Measurements from ENCODE around the gene NFATC2. TPM values are rescaled to one million over a fixed set of nuclear protein-coding genes. Genes with fewer than 3 reads are reported as not detected.
A peak's percentile ranks its signal among the peaks of the same experiment; 100 is the strongest.
"Not testable (repeated sequence)": the region's sequence is repeated elsewhere in the genome, so short reads cannot be mapped to it uniquely, and the experiment has no call there.

The NFATC2 gene
- total and polyA plus RNA-seq, 8 donors, result 1.5 to 8.3 (median 4.3) TPM

- intact Hi-C loops (cut with DNase I), result no loop called here
- Histone ChIP-seq H3K27me3 (no peaks in the 10 kb centered on the region), H3K27ac (peak overlapping the region; percentile 76 to 86 (median 77)), H3K4me3 (peak overlapping the region; percentile 56 to 67 (median 66)), H3K9me3 (no peaks in the 10 kb centered on the region), H3K4me1 (peaks cover 5 to 17% (median 12%) of the 10 kb centered on the region in 3 donors), H3K36me3 (no peaks in the 10 kb centered on the region)
- peak in 2 of 4 donors; percentile 8 to 13 for TF ChIP-seq CTCF (IDR thresholded peaks at IDR 0.05)
- DNase-seq (peak; percentile 51 to 80 (median 58)), FAIRE-seq (no peak), ATAC-seq (peak; percentile 28 to 61 (median 53))
- 5 to 6% methylated on average over 20 to 29 of the region's 29 CpGs for WGBS, 2 donors
These were observed 417 bp downstream of the NFATC2 start for GRCh38 chr20:51542033-51542570.

DNA sequence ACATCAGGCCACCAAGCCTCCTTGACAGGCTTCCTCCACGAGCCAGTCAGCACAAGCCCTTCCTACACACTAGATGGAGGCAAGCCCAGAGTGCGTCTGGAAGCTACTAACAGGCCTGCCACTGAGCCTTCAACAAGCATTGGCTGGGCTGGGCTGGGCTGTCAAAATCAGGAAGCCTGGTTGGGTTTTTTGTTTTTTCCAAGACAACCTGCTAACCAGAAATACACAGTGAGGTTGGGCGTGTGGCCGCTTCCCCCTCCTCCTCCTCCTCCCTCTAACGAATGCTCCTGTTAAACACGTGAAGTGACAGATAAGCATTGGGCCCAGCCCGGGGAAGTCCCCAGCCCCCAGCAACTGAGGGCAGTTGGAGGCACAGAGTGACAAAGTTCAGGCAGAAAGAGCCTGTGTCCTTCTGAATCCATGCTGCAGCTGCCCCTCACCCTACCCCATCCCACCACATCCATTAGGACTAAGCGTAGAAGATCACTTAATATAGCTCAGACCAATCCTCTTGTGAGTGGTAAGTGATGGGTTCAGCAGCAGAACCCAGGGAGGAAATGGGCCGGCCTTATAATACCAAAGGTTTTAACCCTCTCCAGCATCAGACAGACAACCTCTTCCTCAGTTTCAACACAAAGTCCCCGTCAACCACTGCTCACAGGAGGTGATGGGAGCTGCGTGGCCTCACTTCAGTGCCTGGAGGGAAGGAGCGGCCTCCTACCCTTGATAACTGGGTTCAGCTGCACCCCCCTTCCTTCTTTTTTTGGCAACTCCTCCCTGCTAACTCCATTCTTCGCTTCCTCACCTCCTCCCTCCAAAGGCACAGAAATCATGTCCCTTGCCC is 1.1 kb downstream of the NFATC2 start:
- no peaks in the 10 kb centered on the region for H3K27me3 ChIP-seq
- H3K27ac ChIP-seq, result peak overlapping the region; percentile 76 to 86 (median 77)
- FAIRE-seq, result no peak
- ATAC-seq, result peak; percentile 81 to 87 (median 82)
- peak overlapping the region; percentile 56 to 67 (median 66) for H3K4me3 ChIP-seq
- intact Hi-C loops (cut with DNase I), result no loop called here
- no peaks in the 10 kb centered on the region for H3K9me3 ChIP-seq
- peaks cover 6 to 18% (median 12%) of the 10 kb centered on the region in 3 donors for H3K4me1 ChIP-seq
- DNase-seq, result peak; percentile 73 to 91 (median 85)
- TF ChIP-seq CTCF (IDR thresholded peaks at IDR 0.05), result no peak
- H3K36me3 ChIP-seq, result no peaks in the 10 kb centered on the region
- WGBS, 2 donors, result 9% methylated on average over 13 of the region's 13 CpGs

DNA sequence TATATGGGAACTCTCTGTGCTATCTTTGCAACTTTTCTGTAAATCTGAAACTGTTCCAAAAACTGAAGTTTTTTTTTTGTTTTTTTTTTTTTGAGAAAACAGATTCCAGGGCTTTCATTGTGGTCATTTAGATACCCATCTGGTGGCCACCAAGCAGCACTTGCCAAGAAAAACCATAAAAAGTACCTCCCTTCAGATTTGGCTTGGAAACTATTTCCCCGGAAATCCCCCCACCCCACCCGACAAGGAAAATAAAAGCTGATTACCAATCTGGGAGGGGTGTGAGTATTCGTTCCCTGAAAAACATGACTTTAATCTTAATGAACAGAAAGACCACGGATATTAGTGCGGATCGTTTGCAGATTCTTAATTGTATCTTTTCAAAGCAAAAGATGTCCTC is 1.9 kb downstream of the NFATC2 start:
- WGBS, 2 donors, result 37 to 40% methylated on average over 6 of the region's 6 CpGs
- Histone ChIP-seq H3K36me3 (no peaks in the 10 kb centered on the region), H3K27me3 (no peaks in the 10 kb centered on the region), H3K27ac (peak overlapping the region in 3 of 4 donors; percentile 76 to 86 (median 77)), H3K4me3 (peak overlapping the region in 1 of 4 donors; percentile 26), H3K4me1 (peaks cover 10 to 26% (median 12%) of the 10 kb centered on the region in 3 donors), H3K9me3 (no peaks in the 10 kb centered on the region)
- DNase-seq (no peak), ATAC-seq (no peak), FAIRE-seq (no peak)
- no peak for TF ChIP-seq CTCF (IDR thresholded peaks at IDR 0.05)
- intact Hi-C loops (cut with DNase I), result no loop called here

DNA sequence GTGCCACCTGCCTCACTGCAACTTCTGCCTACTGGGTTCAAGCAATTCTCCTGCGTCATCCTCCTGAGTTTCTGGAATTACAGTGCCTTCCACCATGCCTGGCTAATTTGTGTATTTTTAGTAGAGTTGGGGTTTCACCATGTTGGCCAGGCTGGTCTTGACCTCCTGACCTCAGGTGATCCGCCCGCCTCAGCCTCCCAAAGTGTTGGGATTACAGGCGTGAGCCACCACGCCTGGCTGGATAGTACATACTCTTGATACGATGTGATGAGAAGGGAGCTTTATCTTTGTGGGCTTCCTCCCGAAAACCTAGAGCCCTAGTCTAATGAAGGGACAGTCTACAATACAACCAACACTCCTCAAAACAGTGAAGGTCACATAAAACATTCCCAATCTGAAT is 2.4 kb downstream of the NFATC2 start:
- Histone ChIP-seq H3K27ac (peak overlapping the region in 1 of 4 donors; percentile 76), H3K4me1 (peaks cover 10 to 30% (median 12%) of the 10 kb centered on the region in 3 donors)
- H3K4me3 ChIP-seq; FAIRE-seq; DNase-seq; intact Hi-C loops (cut with DNase I); ATAC-seq; H3K36me3 ChIP-seq; H3K27me3 ChIP-seq; H3K9me3 ChIP-seq: not testable (repeated sequence)
- WGBS, 2 donors, result 83 to 87% methylated on average over 7 of the region's 7 CpGs

- no peaks in the 10 kb centered on the region for H3K36me3 ChIP-seq
- 53% methylated on average over 6 of the region's 6 CpGs for WGBS, 2 donors
These were observed 6.1 kb downstream of the NFATC2 start for GRCh38 chr20:51536116-51537069.

More at GRCh38 chr20:51536116-51537069, 6.1 kb downstream of the NFATC2 start:
- TF ChIP-seq CTCF (IDR thresholded peaks at IDR 0.05), result no peak
- DNase-seq, result no peak
- intact Hi-C loops (cut with DNase I), result no loop called here
- Histone ChIP-seq H3K4me1 (peaks cover 9 to 27% (median 10%) of the 10 kb centered on the region in 3 donors), H3K27ac (no peak overlapping the region), H3K9me3 (no peaks in the 10 kb centered on the region), H3K4me3 (no peak overlapping the region), H3K27me3 (no peaks in the 10 kb centered on the region)
- FAIRE-seq, result no peak
- peak in 2 of 4 donors; percentile 3 to 18 for ATAC-seq

Measured in pancreas (tissue), 10 donors.